ENCODE data around the gene DNAI4. TPM values are rescaled to one million over a fixed set of nuclear protein-coding genes. Genes with fewer than 3 reads are reported as not detected.

Gene DNAI4
- total RNA-seq, 1 donor = 8.2 TPM

- Histone ChIP-seq H3K4me3 (ENCODE audit: low read length) (no peak overlapping the region), H3K27me3 (ENCODE audit: insufficient read depth, low read length) (no peaks in the 10 kb centered on the region), H3K4me1 (ENCODE audit: insufficient read depth, low read length) (peaks cover 44% of the 10 kb centered on the region), H3K9me3 (ENCODE audit: low read depth, low read length) (no peaks in the 10 kb centered on the region)
These were observed 9.4 kb upstream of the DNAI4 start for GRCh38 chr1:66933887-66934700.

GRCh38 chr1:66932291-66932690 lies 7.6 kb upstream of the DNAI4 start:
- no peaks in the 10 kb centered on the region for H3K9me3 ChIP-seq (ENCODE audit: low read depth, low read length)
- H3K27me3 ChIP-seq (ENCODE audit: insufficient read depth, low read length) = no peaks in the 10 kb centered on the region
- H3K4me3 ChIP-seq (ENCODE audit: low read length) = no peak overlapping the region
- H3K4me1 ChIP-seq (ENCODE audit: insufficient read depth, low read length) = peaks cover 38% of the 10 kb centered on the region

- Histone ChIP-seq H3K27me3 (ENCODE audit: insufficient read depth, low read length) (no peaks in the 10 kb centered on the region), H3K4me1 (ENCODE audit: insufficient read depth, low read length) (peaks cover 34% of the 10 kb centered on the region), H3K9me3 (ENCODE audit: low read depth, low read length) (no peaks in the 10 kb centered on the region), H3K4me3 (ENCODE audit: low read length) (peak overlapping the region; percentile 92)
These were observed 6.9 kb upstream of the DNAI4 start for GRCh38 chr1:66931590-66931989.

- no peaks in the 10 kb centered on the region for H3K27me3 ChIP-seq (ENCODE audit: insufficient read depth, low read length)
- H3K9me3 ChIP-seq (ENCODE audit: low read depth, low read length) = no peaks in the 10 kb centered on the region
- H3K4me3 ChIP-seq (ENCODE audit: low read length) = peak overlapping the region; percentile 92
- H3K4me1 ChIP-seq (ENCODE audit: insufficient read depth, low read length) = peaks cover 32% of the 10 kb centered on the region
These were observed 6.1 kb upstream of the DNAI4 start for GRCh38 chr1:66930823-66931174.

GRCh38 chr1:66929999-66930822 lies 5.6 kb upstream of the DNAI4 start:
- Histone ChIP-seq H3K4me1 (ENCODE audit: insufficient read depth, low read length) (peaks cover 37% of the 10 kb centered on the region), H3K4me3 (ENCODE audit: low read length) (peak overlapping the region; percentile 92), H3K9me3 (ENCODE audit: low read depth, low read length) (no peaks in the 10 kb centered on the region), H3K27me3 (ENCODE audit: insufficient read depth, low read length) (no peaks in the 10 kb centered on the region)

- Histone ChIP-seq H3K4me1 (ENCODE audit: insufficient read depth, low read length) (peaks cover 35% of the 10 kb centered on the region), H3K9me3 (ENCODE audit: low read depth, low read length) (no peaks in the 10 kb centered on the region), H3K27me3 (ENCODE audit: insufficient read depth, low read length) (no peaks in the 10 kb centered on the region), H3K4me3 (ENCODE audit: low read length) (peak overlapping the region; percentile 92)
These were observed 5.0 kb upstream of the DNAI4 start for GRCh38 chr1:66929691-66929998.

- no peaks in the 10 kb centered on the region for H3K9me3 ChIP-seq (ENCODE audit: low read depth, low read length)
- no peaks in the 10 kb centered on the region for H3K27me3 ChIP-seq (ENCODE audit: insufficient read depth, low read length)
- H3K4me1 ChIP-seq (ENCODE audit: insufficient read depth, low read length) = peaks cover 32% of the 10 kb centered on the region
- peak overlapping the region; percentile 92 for H3K4me3 ChIP-seq (ENCODE audit: low read length)
These were observed 4.6 kb upstream of the DNAI4 start for GRCh38 chr1:66929146-66929688.

- H3K9me3 ChIP-seq (ENCODE audit: low read depth, low read length) = no peaks in the 10 kb centered on the region
- H3K4me3 ChIP-seq (ENCODE audit: low read length) = no peak overlapping the region
- no peaks in the 10 kb centered on the region for H3K27me3 ChIP-seq (ENCODE audit: insufficient read depth, low read length)
- H3K4me1 ChIP-seq (ENCODE audit: insufficient read depth, low read length) = peaks cover 34% of the 10 kb centered on the region
These were observed 2.9 kb upstream of the DNAI4 start for GRCh38 chr1:66927528-66927927.

GRCh38 chr1:66925944-66926343 lies 1.3 kb upstream of the DNAI4 start:
- Histone ChIP-seq H3K27me3 (ENCODE audit: insufficient read depth, low read length) (no peaks in the 10 kb centered on the region), H3K9me3 (ENCODE audit: low read depth, low read length) (no peaks in the 10 kb centered on the region), H3K4me1 (ENCODE audit: insufficient read depth, low read length) (peaks cover 26% of the 10 kb centered on the region), H3K4me3 (ENCODE audit: low read length) (peak overlapping the region; percentile 86)

- Histone ChIP-seq H3K27me3 (ENCODE audit: insufficient read depth, low read length) (no peaks in the 10 kb centered on the region), H3K4me1 (ENCODE audit: insufficient read depth, low read length) (peaks cover 26% of the 10 kb centered on the region), H3K4me3 (ENCODE audit: low read length) (peak overlapping the region; percentile 86), H3K9me3 (ENCODE audit: low read depth, low read length) (no peaks in the 10 kb centered on the region)
These were observed 878 bp upstream of the DNAI4 start for GRCh38 chr1:66925558-66925910.

- Histone ChIP-seq H3K27me3 (ENCODE audit: insufficient read depth, low read length) (no peaks in the 10 kb centered on the region), H3K4me1 (ENCODE audit: insufficient read depth, low read length) (peaks cover 13% of the 10 kb centered on the region), H3K4me3 (ENCODE audit: low read length) (no peak overlapping the region), H3K9me3 (ENCODE audit: low read depth, low read length) (peaks cover 7% of the 10 kb centered on the region)
These were observed 4.1 kb downstream of the DNAI4 start for GRCh38 chr1:66920543-66920942.

- H3K4me3 ChIP-seq (ENCODE audit: low read length) = no peak overlapping the region
These were observed 4.8 kb downstream of the DNAI4 start for GRCh38 chr1:66919828-66920227.

GRCh38 chr1:66919063-66919462 lies 5.6 kb downstream of the DNAI4 start:
- Histone ChIP-seq H3K4me3 (ENCODE audit: low read length) (no peak overlapping the region), H3K4me1 (ENCODE audit: insufficient read depth, low read length) (peaks cover 8% of the 10 kb centered on the region), H3K9me3 (ENCODE audit: low read depth, low read length) (peaks cover 7% of the 10 kb centered on the region), H3K27me3 (ENCODE audit: insufficient read depth, low read length) (no peaks in the 10 kb centered on the region)

More at GRCh38 chr1:66919828-66920227, 4.8 kb downstream of the DNAI4 start:
- no peaks in the 10 kb centered on the region for H3K27me3 ChIP-seq (ENCODE audit: insufficient read depth, low read length)
- peaks cover 11% of the 10 kb centered on the region for H3K4me1 ChIP-seq (ENCODE audit: insufficient read depth, low read length)
- peaks cover 7% of the 10 kb centered on the region for H3K9me3 ChIP-seq (ENCODE audit: low read depth, low read length)

GRCh38 chr1:66917476-66917875 lies 7.2 kb downstream of the DNAI4 start:
- no peaks in the 10 kb centered on the region for H3K4me1 ChIP-seq (ENCODE audit: insufficient read depth, low read length)
- no peaks in the 10 kb centered on the region for H3K27me3 ChIP-seq (ENCODE audit: insufficient read depth, low read length)
- H3K4me3 ChIP-seq (ENCODE audit: low read length) = no peak overlapping the region

GRCh38 chr1:66916320-66916719 lies 8.3 kb downstream of the DNAI4 start:
- Histone ChIP-seq H3K27me3 (ENCODE audit: insufficient read depth, low read length) (no peaks in the 10 kb centered on the region), H3K9me3 (ENCODE audit: low read depth, low read length) (peaks cover 7% of the 10 kb centered on the region), H3K4me1 (ENCODE audit: insufficient read depth, low read length) (no peaks in the 10 kb centered on the region), H3K4me3 (ENCODE audit: low read length) (no peak overlapping the region)

More at GRCh38 chr1:66917476-66917875, 7.2 kb downstream of the DNAI4 start:
- peaks cover 7% of the 10 kb centered on the region for H3K9me3 ChIP-seq (ENCODE audit: low read depth, low read length)
